GM19035 (cell line): Measurements from ENCODE around the gene SLC52A3.
"Not testable (repeated sequence)": the region's sequence is repeated elsewhere in the genome, so short reads cannot be mapped to it uniquely, and the experiment has no call there.

ENCODE experiments used
- ATAC-seq: cut with Tn5 transposase; IDR thresholded peaks from one replicate; pipeline ENCODE4 v1.9.1; 2021; ENCODE audit not compliant: unreplicated experiment

SLC52A3 gene

DNA sequence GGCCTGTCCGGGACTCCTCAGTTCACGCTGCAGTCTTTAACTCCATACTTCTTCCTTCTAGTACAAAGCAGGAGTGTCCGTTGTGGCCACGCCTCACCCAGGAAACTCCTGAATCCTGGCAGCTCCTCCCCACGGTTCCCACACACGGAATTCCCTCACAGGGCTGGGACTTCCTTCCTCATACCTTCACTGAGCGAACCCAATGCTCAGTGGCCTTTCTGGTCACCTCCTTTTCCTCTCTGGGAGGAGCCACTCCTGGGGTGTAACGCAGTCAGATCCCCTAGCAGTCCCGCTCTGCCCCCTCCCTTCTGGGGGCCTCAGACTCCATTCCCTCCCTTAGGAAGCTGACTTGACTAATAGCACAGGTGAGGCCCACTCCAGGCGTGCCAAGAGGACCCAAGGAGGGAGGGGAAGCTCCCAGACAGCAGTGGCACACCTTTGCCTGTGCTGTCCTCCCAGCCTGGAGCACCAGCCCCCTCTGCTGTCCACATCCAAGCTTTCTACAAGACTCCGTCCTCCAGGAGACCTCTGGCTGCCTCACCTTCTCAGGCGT, at the start of gene SLC52A3:
SLC52A3 (minus strand) TSS at position 75 of the 553 bp plus-strand sequence. CDS start 2,726 bp downstream, outside the sequence.
- ATAC-seq, result no peak

DNA sequence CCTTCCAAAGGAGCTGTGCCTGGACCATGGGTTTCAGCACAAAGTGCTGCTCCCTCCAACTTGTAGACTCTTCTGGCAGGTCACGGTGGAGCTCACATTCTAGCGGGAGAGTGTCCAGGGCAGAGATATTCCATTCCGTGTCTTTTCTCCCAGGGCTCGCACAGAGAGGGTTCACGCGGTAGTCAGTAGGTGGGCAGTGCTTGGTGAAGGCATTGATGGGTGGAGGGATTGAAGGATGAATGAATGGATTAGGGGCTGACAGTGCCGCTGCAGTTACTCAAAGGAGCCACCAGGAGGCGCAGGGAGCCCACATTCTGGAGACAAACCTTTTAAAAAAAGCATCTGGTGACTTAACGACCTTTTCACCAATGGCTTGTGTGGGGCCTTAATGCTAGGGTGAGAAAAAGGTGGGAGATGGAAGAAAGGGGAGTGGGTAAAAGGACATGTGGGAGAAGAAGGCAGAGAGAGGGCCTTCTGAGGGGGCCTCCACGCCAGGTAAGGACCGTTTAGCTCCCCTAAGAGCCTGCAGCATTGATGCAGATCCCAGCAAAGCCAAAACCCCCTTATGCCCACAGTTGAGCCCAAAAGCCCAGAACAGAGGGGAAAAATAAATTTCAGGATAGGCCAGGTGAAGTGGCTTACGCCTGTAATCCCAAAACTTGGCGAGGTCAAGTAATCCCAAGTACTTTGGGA, 47.8 kb upstream of the SLC52A3 start:
- no peak for ATAC-seq

GRCh38 chr20:815226-815625, 46.9 kb upstream of the SLC52A3 start:
- ATAC-seq, result no peak

GRCh38 chr20:813390-813789, 45.1 kb upstream of the SLC52A3 start:
- no peak for ATAC-seq

DNA sequence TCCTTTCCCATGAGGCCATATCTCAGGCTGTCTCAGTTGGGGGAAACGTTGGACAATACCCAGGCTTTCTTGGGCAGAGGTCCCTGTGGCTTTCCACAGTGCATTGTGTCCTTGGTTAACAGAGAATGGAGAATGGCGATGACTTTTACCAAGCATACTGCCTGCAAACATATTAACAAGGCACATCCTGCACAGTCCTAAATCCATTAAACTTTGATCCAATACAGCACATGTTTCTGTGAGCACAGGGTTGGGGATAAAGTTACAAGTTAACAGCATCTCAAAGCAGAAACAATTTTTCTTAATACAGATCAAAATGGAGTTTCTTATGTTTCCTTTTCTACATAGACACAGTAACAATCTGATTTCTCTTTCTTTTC, 44.1 kb upstream of the SLC52A3 start:
- ATAC-seq, result not testable (repeated sequence)

- not testable (repeated sequence) for ATAC-seq
Observed at GRCh38 chr20:811776-812434, 43.6 kb upstream of the SLC52A3 start.

DNA sequence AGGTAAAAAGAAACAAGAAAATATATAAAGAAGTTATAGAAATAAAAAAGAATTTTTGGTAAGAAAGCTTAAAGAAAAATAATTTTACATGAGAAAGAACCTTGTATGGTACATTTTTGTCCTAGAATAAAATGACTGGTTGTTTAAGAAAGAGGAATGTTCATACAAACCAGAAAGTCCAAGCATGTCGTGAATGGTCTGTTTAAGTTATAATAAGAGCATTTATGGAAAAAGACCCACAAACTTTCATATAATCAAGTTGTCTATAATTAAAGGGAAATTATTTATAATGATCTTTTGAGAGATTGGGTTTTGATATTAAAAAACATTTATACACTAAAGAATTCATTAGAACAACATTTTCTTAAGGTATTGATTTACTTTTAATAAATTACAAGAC, 37.4 kb upstream of the SLC52A3 start:
- no peak for ATAC-seq

DNA sequence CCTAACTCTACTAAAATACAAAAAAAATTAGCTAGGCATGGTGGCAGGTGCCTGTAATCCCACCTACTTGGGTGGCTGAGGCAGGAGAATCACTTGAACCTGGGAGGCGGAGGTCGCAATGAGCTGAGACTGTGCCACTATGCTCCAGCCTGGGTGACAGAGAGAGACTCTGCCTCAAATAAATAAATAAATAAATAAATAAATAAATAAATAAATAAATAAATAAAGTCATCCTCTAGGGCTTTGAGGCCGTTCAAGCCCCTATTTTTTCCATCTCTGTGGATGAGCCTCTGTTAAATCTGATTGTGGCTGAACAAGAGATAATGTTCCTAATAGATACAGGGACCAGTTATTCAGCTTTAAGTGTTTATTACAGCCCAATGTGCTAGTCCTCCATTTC, 33.4 kb upstream of the SLC52A3 start:
- ATAC-seq, result no peak

DNA sequence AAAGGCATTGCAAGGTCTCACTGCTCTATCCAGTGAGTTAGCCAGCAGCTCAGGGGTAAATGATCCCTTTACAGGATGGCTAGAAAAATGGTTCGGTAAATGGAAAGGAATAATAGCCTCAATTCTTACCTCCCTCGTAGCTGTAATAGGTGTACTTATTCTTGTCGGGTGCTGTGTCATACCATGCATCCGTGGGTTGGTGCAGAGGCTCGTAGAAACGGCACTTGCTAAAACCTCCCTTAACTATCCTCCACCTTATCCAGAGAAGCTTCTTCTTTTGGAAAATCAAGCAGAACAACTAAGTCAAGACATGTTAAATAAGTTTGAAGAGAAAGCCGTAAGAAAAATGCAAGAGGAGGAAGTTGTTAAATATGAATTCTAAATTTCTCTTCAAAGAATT, 31.7 kb upstream of the SLC52A3 start:
- ATAC-seq, result not testable (repeated sequence)

DNA sequence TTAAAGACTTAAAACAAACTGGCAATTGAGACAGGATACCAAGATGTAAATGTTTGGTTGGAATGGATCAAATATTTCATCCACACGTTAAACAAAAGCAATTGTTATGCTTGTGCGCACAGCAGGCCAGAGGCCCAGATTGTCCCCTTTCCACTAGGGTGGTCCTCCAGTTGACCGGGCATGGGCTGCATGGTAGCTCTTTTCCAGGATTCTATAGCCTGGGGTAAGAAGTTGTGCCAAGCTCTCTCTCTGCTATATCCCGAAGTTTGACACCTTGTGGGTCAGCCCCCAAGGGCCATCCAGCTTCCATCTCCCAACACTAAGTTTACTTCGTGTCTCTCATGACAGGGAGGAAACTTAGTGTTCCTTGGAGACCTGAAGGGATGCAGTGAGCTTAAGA, 30.4 kb upstream of the SLC52A3 start:
- not testable (repeated sequence) for ATAC-seq

GRCh38 chr20:796921-797320, 28.6 kb upstream of the SLC52A3 start:
- no peak for ATAC-seq

GRCh38 chr20:792248-792647, 23.9 kb upstream of the SLC52A3 start:
- ATAC-seq, result no peak

DNA sequence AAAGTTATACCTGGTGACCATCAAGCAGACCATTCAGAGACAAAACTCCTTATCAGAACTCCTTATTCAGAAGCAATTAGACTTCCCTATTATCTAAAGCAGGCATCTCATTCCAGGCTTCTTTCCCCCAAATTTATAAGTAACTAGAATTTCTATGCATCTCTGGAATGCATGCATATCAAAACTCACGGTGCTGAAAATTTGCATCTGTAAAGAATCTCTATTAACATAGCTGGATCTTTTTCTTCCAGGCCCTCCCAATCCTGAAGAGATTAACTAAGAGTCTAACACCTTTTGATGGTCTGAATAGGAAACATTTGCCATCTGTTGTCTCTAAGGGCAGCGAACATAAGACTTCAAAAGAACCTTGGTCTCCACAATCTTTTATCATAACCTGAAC, 22.8 kb upstream of the SLC52A3 start:
- no peak for ATAC-seq

DNA sequence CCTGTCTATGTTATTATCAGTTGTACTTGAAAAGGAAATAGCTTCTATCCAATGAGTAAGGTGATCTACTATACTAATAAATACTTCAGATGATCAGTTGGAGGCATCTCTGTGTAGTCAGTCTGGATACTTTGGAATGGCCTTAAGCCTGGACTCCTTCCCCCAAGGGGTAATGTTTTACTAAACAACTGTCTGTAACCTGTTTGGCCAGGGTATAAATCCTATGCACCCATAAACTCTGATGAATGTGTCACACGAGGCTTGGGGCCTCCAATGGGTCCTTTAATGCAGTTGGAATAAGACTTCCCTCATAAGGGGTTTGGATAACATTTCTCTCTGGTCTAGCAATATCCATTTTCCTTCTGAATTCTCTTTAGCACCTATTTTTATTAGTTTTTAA, 19.5 kb upstream of the SLC52A3 start:
- no peak for ATAC-seq

- no peak for ATAC-seq
Observed at GRCh38 chr20:779771-780170, 11.5 kb upstream of the SLC52A3 start.

DNA sequence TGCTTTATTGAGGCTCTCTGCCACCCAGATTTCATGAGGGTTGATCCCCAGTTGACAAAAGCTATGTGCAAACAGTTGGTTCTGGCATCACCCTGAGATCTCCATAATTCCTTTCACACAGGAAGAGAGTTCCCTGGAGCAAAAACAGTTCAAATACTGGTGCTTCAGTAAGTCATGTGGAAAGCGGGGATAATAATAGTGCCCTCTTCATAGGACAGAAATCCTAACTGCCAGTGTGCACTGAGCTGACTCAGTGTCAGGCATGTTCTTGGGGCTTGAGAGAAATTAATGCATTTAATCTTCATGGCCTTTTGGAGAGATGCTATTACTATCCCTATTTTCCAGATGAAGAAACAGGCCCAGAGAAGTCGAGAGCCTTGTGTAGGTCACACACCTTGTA, 7.9 kb upstream of the SLC52A3 start:
- ATAC-seq, result no peak

DNA sequence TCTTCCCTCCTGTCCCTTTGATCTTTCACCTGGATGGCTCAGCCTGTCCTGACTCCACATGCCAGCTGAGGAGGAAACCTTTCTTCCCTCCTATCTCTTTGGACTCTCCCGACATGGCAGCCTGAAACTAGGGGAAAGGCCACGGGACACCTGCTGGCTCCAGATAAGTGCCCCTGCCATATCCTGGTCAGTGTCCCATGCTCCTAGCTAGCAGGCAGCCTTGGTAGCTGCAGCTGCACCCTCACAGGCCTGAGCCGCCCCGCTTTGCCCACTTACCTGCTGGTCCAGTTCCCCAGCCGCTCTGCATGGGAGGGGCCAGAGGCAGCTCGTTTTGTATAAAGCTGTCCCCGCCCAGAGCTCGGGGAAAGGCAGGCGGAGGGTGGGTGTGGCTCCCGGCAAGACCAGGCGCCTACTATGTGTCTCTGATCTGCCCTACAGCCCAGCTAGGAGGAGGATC, 7.4 kb upstream of the SLC52A3 start:
- ATAC-seq, result no peak

- no peak for ATAC-seq
Observed at GRCh38 chr20:774660-775057, 6.4 kb upstream of the SLC52A3 start.

DNA sequence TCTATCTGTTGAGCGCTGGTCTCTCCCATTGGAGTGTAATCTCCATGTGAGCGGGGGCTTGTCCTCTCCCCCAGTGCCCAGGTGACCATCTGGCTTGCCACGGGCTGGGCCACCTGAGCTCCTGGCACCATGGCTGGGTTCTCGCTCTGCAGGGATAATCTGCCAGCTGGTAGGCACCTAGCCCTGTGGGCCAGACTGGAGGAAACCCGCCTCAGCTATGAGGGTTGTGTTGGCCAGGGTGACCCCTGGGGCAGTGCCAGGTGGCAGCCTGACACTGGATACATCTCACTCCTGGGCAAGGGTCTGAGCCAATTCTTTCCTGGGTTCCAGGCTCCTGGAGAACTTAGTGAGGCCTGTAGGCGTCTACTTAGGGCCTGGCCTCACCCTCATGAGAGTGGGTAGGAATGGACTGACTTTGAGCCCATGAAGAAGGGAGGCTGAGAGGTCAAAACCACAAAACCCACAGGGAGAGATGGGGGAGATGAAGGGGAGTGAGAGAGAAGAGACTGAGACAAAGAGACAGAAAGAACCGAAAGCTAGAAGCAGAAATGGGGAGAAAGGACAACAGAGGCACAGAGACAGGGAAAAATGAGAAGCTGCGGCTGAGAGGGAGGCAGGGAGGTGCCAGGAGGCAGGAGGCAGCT, 5.8 kb upstream of the SLC52A3 start:
- ATAC-seq, result no peak

DNA sequence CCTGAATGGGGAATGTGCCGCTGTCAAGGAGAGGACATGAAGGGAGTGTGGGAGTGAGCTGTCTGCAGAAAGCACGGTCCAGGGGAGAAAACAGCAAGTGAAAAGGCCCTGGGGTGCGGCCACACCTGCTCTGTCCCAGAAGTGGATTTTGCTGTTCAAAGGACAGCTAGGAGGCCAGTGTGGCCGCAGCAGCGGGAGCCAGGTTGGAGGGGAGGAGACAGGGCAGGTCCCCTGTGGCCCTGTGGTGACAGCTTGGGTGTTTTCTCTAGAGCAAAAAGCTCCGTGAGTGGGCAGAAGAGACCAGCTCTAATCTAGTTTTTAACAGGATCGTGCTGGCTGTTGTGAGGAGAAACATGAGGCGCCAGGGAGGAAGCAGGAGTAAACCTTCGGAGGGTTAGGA, 4.5 kb upstream of the SLC52A3 start:
- no peak for ATAC-seq

- ATAC-seq, result no peak
Observed at GRCh38 chr20:771741-772464, 3.6 kb upstream of the SLC52A3 start.
